Fibroblast of skin of right biceps (primary cell): Measurements from ENCODE around the gene WNT2.

Experiments
- DNase-seq: peaks from one replicate; pipeline ENCODE4 v3.0.0-alpha.2; 2013

Gene WNT2

GRCh38 chr7:117322741-117323304 is at the start of gene WNT2:
Gene WNT2 (minus strand): TSS chr7:117323058. CDS start chr7:117322989, 69 bp downstream.
- DNase-seq: peak; percentile 18

DNA sequence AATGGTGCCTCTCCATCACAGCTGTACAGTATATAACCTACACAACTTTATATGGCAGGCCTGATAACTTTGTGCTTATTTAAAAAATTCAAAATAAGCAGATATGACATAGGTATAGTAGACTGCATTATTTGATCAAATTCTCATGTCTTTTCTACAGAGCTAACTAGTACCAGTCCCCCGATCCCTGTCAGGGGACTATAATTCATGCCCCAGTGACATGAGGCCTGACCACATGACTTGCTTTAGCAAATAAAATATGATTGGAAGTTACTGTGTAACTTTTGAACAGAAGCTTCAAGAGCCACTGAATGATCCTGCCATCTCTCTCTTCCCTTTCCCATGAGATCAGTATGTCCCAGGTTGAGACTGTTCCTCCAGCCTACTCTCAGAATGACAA is 49.2 kb upstream of the WNT2 start:
- no peak for DNase-seq

GRCh38 chr7:117364339-117365080 is 41.7 kb upstream of the WNT2 start:
- no peak for DNase-seq

DNA sequence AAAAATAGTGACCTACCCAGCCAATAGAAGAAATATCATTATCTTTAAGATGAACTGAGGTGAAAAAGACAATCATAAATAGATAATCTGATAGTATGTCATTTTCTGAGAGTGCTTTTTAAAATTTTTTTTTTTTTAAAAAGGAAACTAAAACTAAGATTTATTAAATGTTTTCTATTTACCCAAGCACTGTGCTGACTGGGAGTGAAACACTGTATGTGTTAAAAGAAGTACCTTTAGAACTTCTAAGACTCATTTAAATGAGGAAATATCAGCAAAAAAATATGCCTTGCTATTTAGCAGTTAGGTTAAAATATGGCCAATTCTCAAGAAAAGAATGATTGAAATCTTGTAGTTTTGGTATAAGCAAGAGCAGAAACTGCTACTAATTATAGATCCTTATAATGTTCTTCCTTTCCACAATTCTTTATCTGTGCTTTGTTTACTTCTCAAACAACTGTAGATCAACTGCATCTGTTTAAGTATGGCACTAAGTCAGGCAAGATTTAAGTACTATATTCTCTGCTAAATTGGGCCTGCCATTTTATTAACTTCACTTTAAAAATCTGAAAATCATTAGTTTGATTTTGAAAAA is 39.5 kb upstream of the WNT2 start:
- DNase-seq: no peak

DNA sequence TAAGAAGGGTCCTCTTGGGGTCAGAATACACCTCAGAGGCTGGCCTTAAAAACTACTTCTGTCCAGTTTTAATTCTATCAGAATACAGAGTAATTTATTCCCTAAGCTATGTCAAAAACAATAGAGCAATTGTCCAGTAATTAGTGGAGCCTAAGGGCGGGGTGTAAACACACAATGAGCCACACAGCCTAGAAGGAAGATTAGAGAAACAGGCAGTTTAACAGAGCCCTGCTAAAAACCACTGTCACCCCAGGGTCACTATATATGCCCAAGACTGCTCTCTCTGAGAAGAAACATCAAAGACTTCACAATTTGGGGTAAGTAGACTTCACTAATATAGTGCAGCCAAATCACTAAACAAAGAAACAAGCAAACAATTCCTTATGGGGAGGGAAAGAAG is 27.2 kb upstream of the WNT2 start:
- DNase-seq: no peak

DNA sequence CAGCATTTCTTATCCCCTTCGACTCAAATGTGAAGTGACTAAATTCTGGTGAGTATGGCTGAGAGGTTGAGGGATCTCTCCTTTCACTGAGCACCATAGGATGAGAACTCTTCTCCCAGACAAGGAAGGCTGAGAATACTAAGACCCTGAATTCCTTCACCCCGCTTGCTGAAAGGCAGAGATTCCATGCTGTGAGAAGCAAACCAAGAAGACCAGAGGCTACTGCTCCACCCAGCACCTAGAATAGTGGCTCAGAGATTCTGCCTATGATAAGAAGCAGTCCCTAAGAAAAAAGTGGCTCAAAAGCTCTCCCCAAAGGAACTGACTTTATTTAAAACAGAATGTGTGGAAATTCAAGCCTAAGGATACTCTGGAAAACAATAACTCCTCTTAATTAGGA is 26.7 kb upstream of the WNT2 start:
- DNase-seq: no peak

GRCh38 chr7:117347962-117348672 is 25.3 kb upstream of the WNT2 start:
- DNase-seq: no peak

DNA sequence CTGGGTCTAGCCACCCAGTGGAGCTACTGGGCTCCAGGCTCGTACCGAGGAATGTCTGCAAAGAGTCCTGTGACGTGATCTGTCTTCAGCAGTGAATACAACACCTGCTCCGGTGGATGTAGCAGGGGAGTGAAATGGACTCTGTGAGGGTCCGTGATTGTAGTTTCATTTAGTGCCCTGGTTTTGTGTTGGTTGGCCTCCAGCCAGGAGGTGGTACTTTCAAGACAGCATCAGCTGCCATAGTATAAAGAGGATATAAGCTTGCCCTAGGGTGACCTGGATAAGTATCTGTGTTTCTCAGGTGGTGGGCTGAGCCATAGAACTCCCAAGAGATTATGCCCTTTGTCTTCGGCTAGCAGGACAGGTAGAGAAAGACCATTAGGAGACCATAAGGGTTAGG is 24.6 kb upstream of the WNT2 start:
- DNase-seq: no peak

- no peak for DNase-seq
These were observed 23.3 kb upstream of the WNT2 start for GRCh38 chr7:117346161-117346560.

DNA sequence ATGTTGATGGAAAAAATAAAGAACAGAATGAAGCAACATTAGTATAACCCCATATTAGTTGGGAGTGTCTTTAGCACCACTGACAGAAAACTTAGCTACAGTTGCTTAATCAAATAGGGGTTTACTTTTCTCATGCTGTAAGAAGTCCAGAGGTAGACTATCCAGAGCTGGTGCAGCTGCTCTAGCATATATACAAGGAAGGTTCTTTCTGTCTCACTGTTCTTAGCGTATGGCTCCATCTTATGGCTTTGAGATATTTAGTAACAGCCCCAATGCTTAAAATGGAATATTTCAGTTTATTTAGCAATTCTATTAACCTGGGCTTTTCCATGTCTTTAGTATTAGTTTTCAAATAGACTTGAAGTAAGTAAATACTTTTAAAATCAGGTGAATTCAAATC is 15.2 kb upstream of the WNT2 start:
- DNase-seq: peak; percentile 38

GRCh38 chr7:117333168-117333567 is 10.3 kb upstream of the WNT2 start:
- DNase-seq: no peak

GRCh38 chr7:117332031-117332430 is 9.2 kb upstream of the WNT2 start:
- no peak for DNase-seq

- peak; percentile 39 for DNase-seq
These were observed 3.0 kb upstream of the WNT2 start for GRCh38 chr7:117325836-117326235.

GRCh38 chr7:117324960-117325359 is 2.1 kb upstream of the WNT2 start:
- peak; percentile 17 for DNase-seq

DNA sequence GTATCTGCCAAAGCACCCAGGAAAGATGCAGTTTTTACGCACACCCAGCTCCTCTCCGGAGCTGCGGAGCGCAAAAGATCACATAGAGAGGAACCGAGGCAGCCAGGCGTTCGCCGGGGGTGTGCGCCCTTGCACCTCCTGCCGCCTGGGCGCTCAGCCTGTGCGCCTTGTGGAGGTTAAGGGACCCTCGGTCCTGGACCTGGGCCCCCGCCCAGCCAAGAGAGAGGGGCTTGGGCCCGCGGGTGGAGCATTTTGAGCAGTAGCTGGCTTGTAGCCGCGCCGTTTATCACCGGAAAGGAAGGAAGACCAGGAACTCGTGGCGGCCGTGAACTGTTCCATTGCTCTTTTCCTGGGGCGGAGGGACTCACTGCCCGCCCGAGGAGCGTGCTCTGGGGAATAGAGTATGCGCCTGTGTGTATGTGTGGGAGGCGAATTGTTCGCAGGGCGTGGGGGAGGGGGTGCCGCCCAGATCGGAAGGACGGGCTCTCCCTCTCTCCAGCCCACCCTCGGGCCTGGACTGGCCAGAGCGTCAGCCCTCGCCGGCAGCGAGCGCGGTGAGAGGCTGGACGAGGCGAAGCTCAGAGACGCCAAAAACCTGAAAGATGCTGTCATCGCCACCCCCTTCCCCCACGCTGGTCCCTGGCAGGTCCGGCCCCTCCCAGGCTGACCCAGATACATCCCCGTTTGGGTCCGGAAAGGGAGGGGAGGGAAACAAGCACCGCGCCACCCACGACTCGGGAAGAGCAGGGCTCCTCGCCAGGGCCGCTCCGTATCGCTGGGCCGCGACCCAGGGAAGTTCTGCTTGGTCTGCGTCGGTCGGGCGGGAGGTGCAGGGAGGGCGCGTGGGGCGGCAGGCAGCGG is 1.2 kb upstream of the WNT2 start:
- DNase-seq: peak; percentile 68

- peak; percentile 26 for DNase-seq
These were observed 520 bp upstream of the WNT2 start for GRCh38 chr7:117323305-117323850.

- DNase-seq: no peak
These were observed 2.3 kb downstream of the WNT2 start for GRCh38 chr7:117320523-117320922.

DNA sequence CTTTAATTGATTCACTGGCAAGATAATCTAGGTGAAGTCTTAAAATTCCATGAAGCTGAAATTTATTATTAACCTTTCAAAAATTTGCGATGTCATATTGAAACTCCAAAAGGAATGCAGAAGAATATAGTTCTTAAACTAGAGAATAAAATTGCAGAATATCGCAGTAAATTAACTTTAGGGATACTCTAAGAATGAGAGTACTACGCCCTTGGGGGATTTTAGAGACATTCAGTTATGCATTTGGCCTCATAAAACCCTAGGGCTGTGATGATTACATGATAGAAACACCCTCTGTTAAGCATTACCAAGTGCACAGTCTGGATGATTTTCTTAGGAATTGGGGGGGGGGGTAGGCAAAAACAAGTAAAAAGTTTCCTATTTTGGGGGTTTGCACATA is 3.7 kb downstream of the WNT2 start:
- no peak for DNase-seq

DNA sequence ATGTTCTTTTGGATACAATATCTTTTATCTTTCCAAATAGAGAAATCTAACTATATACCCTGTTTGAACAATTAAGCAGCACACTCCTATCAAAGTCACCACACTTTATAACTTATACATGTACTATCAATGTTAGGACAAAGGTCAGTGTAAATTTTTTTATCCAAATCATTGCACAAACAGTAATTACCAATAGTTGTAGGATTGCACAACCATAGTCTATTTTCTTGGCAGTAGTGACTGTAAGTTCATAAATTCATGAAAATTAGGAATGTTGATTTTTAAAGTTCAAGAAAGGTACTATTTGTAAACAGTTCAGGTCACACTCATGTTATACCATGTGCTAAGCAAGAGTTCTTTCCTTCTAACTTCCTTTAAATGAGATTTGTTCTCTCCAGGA is 9.3 kb downstream of the WNT2 start:
- no peak for DNase-seq

DNA sequence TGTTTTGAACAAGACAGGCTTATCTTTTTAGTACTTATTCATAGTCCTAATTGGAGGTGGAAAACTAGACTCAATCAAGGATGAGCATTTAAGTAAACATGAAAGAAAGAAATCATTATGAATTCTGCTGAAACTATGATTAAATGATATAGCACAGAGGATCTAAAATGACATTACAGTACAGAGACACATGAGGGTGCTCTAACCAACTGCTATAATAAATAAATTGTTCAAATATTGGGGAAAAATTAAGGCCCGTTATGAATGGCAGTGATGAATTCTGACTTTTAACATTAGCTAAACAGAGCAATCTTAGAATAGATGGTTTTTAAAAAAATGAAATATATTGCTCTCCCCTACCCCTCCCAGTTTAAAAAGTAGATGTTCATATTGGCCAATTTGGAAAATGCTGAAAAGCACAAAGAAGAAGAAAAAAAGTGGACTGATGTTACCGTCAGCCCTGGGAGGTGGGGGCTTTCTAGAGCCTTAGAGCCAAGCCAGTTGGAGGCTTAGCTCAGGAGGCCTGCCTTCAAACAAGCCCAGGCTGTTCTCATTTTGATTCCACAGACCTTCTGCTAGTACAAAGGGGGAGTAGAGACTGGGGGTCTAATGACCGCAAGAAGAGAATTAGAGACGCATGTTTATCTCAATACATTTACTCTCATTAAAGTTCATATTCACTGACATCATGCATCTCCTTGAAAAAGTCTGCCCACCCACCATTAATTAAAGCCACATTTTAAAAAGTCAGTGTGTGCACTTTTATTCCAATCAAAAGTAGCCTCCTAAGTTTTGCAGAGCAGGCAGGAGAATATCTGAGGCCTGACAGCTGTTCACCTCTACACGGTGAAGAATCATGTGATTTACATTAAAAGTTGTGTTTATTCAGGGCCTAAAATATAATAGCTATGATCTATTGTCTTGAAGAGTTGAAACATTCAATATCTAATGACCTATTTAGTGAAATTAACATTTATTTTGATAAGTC is 10.0 kb downstream of the WNT2 start:
- DNase-seq: no peak

DNA sequence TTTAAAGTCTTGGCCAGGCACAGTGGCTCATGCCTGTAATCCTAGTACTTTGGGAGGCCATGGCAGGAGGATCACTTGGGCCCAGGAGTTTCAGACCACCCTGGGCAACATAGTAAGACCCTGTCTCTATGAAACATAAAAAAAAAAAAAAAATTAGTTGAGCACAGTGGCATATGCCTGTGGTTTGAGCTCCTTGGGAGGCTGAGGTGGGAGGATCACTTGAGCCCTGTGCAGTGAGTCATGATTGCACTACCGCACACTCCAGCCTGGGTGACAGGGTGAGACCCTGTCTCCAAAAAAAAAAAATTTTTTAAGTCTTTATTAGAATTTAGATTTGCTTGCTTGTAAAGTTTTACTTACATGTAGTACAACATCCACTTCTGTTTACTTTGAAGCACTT is 14.0 kb downstream of the WNT2 start:
- peak; percentile 24 for DNase-seq
